Activated CD8-positive, alpha-beta memory T cell treated with anti-CD3 and anti-CD28 coated beads for 36 hours (primary cell): ENCODE data around the gene MARS1. TPM values are rescaled to one million over a fixed set of nuclear protein-coding genes. Genes with fewer than 3 reads are reported as not detected.
"Not testable (repeated sequence)": the region's sequence is repeated elsewhere in the genome, so short reads cannot be mapped to it uniquely, and the experiment has no call there.

Experiments used
- CTCF ChIA-PET: fragments of 350-600 bp; sonication (Branson Sonifier 250); formaldehyde crosslinking; loops from one replicate; lab custom pipeline; 2021; ENCODE audit warnings: antibody characterized with exemption; lab: Charles Lee
- POLR2A ChIA-PET: fragments of 350-600 bp; sonication (Branson Sonifier 250); formaldehyde crosslinking; loops from one replicate; lab custom pipeline; 2021; ENCODE audit warnings: antibody characterized with exemption; lab: Charles Lee
- total RNA-seq, 2 experiments: library from RNA; stranded (reverse); gene quantifications; one replicate each; pipeline ENCODE4 v1.2.3, GENCODE V29; 2021

MARS1 gene
- total RNA-seq, 2 experiments from 2014 or later, result 438 to 455 TPM

DNA sequence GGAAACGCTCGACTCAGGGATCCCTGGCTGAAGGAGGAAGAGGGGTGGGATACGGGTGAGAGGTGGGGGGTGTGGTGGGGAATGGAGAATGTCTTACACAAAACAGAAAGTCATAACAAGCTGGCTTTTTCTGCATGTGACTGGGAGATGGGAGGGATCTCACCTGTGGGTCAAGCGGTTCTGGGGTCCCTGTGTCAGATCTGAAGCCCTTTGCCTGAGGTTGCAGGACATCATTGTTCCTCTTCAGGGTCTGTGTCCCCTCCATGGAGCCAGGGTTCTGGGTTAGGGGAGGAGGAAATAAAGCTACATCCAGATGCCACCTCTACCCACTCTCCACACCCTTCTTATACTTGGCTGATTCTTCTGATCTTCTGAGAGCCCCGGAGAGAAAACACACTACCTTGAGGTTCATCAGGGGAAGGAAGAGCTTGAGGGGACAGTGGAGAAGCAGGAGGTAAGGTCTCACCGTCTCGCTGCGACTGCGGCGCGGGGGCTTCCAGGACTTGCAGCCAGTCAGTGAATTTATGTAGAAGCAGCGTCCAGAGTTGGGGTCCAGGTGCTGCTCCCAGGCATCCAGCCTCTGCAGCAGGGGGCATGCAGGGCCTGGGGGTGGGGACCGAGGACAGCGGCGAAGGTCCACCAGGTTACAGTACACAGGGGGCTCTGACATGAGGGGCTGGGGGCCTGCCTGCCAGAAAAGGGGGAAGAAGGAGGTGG, 10.7 kb upstream of the MARS1 start:
- ChIA-PET CTCF (interaction anchor here (0.8 to 8.5 kb wide), 9 partner anchors 9 to 264 kb away, joined by 3 to 120 read pairs (median 4); partner anchors contain the start of genes DDIT3 and GLI1), POLR2A (interaction anchor here (0.5 to 2.4 kb wide), 7 partner anchors 9 to 896 kb away, joined by 3 to 8 read pairs (median 3); partner anchors contain the start of gene DDIT3)

DNA sequence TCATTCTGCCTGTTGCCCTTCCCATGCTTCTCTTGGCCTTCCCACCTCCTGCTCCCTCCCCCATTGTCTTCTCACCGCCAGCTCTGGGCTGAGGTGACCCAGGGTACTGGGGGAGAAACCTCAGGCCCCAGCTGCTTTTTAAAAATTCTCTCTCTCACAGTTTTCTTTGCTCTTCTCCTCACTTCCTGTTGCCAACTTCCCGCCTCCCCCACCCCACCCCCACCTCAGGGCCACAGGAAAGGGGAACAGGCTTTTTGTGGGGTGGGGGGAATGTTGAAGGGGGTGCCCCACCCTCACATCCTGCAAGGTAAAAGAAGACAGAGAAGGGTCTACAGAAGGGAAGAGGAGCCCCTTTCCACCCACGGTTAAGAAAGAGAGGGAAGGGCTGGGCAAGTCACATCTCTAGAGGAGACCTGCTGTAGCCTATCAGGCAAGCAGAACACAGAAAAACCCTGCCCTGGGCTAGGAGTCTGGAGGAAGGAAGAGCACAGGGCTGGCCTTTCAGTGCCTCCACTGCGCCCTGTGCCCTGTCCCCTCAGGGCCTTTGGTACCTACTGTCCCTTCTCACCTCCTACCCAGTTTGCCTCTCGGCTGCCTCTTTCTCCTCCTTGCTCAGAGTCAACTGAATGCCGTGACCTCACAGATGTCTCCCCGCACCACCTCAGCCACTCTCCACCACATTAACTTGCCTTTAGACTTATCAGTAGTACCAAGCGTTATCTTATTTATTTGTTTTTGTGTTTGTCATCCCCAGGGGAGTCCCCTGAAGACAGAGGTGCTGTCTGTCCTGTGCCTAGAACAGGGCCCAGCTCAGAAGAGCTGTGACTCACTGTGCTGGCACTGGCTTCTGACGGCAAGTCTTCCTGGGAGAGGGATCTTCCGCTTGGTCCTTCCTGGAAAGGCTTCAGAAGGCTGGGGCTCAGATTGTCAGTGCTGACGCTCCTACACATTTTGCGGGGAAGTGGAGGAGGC, 9.9 kb upstream of the MARS1 start:
- ChIA-PET POLR2A (interaction anchor here (0.5 to 2.4 kb wide), 7 partner anchors 8 to 896 kb away, joined by 3 to 8 read pairs (median 3); partner anchors contain the start of gene DDIT3), CTCF (interaction anchor here (1.1 to 8.5 kb wide), 6 partner anchors 9 to 264 kb away, joined by 3 to 120 read pairs (median 6); partner anchors contain the start of genes DDIT3 and GLI1)

DNA sequence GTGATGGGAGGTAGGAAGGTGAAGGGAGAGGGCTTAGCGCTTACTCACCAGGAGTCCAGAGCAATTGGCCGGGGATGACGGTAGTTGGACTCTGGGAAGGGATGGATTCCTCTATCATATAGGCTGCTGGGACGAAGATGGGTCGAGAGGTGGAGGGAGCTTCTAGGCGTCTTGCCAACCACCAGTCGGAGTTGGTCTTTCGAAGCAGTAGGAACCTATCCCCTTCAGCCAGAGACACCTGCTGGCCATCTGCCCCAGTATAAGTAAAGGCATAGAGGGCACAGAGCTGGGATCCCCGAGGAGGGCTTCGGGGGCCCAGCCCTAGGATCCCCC, 8.9 kb upstream of the MARS1 start:
- ChIA-PET CTCF (interaction anchor here (1.2 to 8.5 kb wide), 2 partner anchors 18 to 104 kb away, joined by 5 to 120 read pairs; partner anchors contain the start of gene GLI1), POLR2A (interaction anchor here (0.8 kb wide), 1 partner anchor 42 kb away, joined by 3 read pairs; the partner anchor contains the start of gene DDIT3)

DNA sequence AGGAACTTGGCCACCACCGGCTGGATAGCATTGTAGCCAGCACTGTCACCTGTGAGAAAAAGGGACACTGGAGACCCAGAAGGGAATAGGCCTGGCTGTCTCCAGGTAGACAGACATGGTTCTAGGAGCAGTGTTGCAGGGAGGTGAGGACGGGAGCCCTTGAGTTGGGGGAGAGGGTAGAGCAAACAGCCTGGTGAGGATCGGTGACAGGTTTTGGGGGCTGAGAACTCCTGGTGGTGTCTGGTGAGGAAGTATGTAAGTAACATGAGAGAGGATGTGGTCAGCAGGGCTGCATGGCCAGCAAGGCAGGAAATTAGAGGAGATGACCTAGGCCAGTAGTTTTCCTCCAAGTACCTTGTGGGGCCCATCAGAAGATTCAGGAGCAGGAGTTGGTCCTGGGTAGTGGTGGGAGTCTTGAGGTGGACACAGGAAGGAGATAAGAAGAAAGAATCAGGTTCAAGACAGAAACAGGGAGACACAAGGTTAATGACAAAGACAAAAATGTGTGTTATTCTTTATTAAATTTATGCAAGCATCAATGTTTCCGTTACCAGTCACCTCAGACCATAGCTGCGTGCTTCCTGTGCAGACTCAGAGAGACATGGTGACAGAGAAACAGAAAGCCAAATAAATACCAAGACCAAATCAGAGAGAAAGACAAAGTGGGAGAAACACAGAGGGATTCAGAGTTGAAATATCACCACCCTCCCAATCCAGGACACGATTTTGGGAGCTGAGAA, 8.3 kb upstream of the MARS1 start, which contains the start of gene ARHGAP9:
Gene ARHGAP9 (minus strand): TSS at position 491 of the 740 bp plus-strand sequence. CDS start 460 bp downstream, at position 31.
- ChIA-PET POLR2A (interaction anchor here (1.2 kb wide), 1 partner anchor 40 kb away, joined by 10 read pairs; the partner anchor contains the start of gene DDIT3), CTCF (interaction anchor here (1.2 to 8.5 kb wide), 4 partner anchors 9 to 104 kb away, joined by 3 to 120 read pairs (median 6); partner anchors contain the start of gene GLI1)

DNA sequence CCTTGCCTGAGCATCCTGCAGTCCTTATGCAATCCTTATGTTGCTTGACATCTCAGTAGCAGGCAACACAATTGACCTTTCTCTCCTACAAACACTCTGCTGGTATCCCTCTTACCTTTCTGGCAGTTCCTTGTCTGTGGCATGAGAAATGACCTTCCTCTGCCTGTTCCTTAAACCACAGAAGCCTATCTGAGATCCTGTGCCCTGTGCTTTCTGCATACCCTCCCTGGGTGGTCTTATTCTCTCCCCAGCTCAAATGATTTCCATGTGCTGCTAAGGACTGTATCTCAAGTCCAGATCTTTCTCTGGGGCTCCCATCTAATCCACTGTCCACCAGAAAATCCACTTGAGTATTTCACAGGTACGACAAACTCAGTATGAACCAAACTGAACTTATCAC, 6.2 kb upstream of the MARS1 start:
- POLR2A ChIA-PET, result no interaction called here
- CTCF ChIA-PET, result interaction anchor here (1.1 to 8.5 kb wide), 2 partner anchors 21 to 29 kb away, joined by 3 to 120 read pairs; partner anchors contain the start of gene GLI1

DNA sequence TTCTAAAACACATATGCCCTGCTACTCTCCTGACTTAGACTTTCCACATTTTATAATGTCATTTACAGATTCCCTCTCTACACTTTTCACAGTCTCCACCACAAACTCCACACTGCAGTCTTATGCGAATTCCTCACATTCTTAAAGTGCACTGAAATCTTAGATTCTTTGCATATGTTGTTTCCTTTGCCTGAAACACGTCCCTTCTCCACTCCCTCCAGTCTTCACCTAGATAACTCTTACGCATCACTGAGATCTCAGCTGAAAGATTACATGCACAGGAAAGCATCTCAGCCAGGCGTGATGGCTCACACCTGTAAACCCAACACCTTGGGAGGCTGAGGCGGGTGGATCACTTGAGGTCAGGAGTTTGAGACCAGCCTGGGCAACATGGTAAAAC, 4.4 kb upstream of the MARS1 start:
- ChIA-PET CTCF (no interaction called here), POLR2A (no interaction called here)

DNA sequence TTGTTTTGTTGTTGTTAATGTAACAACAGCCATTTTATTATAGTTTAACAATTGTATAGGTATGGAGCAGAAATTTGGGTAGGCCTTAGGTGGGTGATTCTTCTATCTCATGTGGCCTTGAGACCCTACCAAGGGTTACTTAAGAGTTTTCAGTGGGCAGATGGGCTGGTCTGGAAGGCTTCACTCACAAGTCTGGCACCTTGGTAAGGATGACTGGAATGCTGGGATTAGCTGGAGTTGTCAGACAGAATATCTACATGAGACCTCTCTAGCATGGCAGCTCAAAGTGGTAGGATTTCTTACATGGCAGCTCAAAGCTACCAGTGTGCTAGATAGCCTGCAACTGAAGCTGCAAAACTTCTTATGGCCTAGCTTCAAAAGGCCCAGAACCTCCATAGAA, 2.2 kb upstream of the MARS1 start:
- POLR2A ChIA-PET, result interaction anchor here (1.7 kb wide), 1 partner anchor 9 kb away, joined by 5 read pairs; no protein-coding TSS in a partner anchor
- CTCF ChIA-PET, result interaction anchor here (1.0 to 1.3 kb wide), 2 partner anchors 9 to 27 kb away, joined by 3 read pairs; partner anchors contain the start of gene GLI1

DNA sequence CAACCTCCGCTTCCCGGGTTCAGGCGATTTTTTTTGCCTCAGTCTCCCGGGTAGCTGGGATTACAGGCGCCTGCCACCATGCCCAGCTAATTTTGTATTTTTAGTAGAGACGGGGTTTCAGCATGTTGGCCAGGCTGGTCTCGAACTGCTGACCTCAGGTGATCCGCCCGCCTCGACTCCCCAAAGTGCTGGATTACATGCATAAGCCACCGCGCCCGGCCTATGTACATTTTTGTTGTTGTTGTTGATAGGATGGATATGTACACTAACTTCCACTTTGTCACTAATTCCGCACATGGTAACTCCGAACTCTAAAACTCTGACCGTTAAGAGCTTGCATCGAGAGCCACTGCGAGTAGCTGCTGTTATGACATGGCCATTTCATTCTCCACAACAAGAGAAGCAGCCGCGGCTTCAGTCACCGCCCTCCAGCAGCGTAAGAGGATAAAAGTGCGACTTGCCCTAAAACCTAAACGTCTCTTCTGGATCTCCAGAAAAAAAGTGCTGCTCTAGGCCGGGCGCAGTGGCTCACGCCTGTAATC, 742 bp upstream of the MARS1 start:
- POLR2A ChIA-PET, result interaction anchor here (0.6 to 1.7 kb wide), 2 partner anchors 10 to 11 kb away, joined by 4 to 5 read pairs; no protein-coding TSS in a partner anchor
- CTCF ChIA-PET, result interaction anchor here (0.8 to 1.6 kb wide), 4 partner anchors 10 to 52 kb away, joined by 3 to 6 read pairs (median 4); partner anchors contain the start of genes DDIT3 and INHBC

DNA sequence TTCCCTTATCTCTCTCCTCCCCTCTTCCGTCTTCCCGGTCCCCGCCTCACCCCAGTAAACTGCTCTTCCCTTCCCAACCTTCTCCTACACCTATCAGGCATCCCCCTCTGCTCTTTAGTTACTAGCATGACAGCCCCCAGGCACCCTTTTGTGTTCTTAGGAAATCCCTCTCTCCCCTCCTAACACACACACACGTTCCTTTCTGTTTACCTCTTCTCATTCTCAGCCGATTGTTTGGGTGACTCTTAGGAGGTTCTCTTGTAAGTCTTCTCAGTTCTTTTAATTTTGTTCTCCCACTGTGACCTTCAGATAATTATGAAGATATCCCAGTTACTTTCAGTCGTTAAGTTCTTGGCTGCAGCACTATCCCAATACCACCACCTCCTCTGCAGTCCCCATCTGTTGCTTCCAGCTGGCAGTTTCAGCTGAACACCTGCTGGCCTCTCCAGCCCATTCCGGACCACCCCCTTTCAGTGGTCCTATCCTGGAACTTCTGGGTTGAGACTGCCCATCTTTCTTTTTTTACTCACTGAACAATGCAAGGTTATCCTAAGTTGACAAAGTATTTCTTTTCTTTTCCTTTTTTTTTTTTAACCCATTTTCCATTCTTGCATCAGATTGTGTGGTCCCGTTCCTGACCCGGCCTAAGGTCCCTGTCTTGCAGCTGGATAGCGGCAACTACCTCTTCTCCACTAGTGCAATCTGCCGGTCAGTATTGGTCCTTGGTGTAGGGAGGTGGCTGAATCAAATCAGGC, 711 bp downstream of the MARS1 start:
- ChIA-PET CTCF (interaction anchor here (1.0 to 1.6 kb wide), 5 partner anchors 8 to 31 kb away, joined by 3 to 4 read pairs (median 3); partner anchors contain the start of genes ARHGAP9 and DDIT3), POLR2A (interaction anchor here (0.7 to 1.8 kb wide), 3 partner anchors 14 to 35 kb away, joined by 4 to 9 read pairs (median 7); partner anchors contain the start of gene DDIT3)

DNA sequence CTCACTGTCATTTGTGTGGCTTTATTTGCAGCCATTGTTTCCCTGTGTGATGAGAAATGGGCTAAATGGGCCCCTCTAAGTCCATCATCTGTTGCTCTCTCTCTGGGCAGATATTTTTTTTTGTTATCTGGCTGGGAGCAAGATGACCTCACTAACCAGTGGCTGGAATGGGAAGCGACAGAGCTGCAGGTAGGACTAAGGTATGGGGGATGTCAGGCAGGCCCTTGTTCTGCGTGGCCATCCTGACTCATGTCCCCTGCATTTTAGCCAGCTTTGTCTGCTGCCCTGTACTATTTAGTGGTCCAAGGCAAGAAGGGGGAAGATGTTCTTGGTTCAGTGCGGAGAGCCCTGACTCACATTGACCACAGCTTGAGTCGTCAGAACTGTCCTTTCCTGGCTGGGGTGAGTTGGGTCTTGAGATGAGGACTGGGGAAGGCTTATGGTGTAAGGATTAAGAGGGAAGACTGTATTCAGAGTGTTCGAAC, 1.3 kb downstream of the MARS1 start:
- POLR2A ChIA-PET, result interaction anchor here (0.7 to 1.8 kb wide), 3 partner anchors 13 to 35 kb away, joined by 4 to 9 read pairs (median 7); partner anchors contain the start of gene DDIT3

DNA sequence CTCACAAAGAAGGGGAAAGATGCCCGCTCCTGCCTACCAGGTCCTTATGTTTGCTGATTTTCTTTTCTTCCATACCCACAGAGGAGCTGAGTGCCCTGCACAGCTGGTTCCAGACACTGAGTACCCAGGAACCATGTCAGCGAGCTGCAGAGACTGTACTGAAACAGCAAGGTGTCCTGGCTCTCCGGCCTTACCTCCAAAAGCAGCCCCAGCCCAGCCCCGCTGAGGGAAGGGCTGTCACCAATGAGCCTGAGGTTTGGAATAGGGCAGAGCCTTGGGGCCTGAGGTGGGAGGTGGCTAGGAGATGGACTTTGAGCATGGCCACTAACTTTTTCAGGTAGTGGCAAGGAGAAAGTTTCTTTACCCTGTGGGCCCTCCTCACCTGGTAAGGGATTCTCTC, 2.3 kb downstream of the MARS1 start:
- ChIA-PET CTCF (no interaction called here), POLR2A (interaction anchor here (0.9 to 1.8 kb wide), 2 partner anchors 12 to 29 kb away, joined by 3 to 9 read pairs; no protein-coding TSS in a partner anchor)

More for the DNA sequence above, 1.3 kb downstream of the MARS1 start:
- CTCF ChIA-PET, result interaction anchor here (1.0 to 1.4 kb wide), 4 partner anchors 9 to 29 kb away, joined by 3 to 4 read pairs (median 3); partner anchors contain the start of gene ARHGAP9

DNA sequence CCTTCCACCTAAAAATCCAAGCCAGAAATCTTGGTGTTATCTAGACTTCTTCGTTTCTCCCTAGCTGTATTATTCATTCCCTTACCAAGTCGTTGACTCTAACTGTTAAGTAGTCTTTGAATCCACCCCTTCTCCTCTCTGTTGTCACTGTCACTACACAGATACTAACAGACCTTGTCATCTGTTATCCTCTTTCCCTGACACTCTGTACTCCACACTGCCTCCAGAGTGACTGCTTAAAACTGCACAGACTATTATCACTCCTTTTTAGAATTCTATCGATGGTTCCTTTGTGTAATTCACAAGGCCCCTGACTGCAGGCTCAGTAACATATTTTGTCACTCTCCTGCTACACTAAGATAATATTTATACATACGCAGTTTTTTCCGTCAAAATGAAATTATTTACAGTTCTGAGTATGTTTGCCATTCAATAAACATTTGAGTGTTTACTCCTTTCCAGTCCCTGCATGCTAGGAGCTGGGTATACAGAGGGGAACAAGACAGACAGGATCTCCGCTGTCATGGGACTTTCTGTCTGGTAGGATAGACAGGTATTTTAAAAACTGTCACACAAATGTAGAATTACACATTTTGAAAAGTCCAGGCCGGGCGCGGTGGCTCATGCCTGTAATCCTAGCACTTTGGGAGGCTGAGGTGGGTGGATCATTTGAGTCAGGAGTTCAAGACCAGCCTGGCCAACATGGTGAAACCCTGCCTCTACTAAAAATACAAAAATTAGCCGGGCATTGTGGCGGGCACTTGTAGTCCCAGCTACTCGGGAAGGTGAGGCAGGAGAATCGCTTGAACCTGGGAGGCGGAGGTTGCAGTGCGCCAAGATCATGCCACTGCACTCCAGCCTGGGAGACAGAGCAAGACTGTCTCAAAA, 3.8 kb downstream of the MARS1 start:
- CTCF ChIA-PET, result interaction anchor here (0.7 to 1.5 kb wide), 2 partner anchors 29 to 111 kb away, joined by 3 read pairs; no protein-coding TSS in a partner anchor
- POLR2A ChIA-PET, result interaction anchor here (1.0 kb wide), 1 partner anchor 31 kb away, joined by 3 read pairs; the partner anchor contains the start of gene MBD6

DNA sequence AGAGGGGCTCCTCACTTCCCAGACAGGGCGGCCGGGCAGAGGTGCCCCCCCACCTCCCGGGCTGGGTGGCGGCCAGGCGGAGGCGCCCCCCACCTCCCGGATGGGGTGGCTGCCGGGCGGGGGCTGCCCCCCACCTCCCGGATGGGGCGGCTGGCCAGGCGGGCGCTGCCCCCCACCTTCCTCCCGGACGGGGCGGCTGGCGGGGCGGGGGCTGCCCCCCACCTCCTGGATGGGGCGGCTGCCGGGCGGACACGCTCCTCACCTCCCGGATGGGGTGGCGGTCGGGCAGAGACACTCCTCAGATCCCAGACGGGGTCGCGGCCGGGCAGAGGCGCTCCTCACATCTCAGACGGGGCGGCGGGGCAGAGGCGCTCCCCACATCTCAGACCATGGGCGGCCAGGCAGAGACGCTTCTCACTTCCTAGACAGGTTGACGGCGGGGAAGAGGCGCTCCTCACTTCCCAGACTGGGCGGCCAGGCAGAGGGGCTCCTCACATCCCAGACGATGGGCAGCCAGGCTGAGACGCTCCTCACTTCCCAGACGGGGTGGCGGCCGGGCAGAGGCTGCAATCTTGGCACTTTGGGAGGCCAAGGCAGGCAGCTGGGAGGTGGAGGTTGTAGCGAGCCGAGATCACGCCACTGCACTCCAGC, 7.3 kb downstream of the MARS1 start:
- CTCF ChIA-PET, POLR2A ChIA-PET: not testable (repeated sequence)

DNA sequence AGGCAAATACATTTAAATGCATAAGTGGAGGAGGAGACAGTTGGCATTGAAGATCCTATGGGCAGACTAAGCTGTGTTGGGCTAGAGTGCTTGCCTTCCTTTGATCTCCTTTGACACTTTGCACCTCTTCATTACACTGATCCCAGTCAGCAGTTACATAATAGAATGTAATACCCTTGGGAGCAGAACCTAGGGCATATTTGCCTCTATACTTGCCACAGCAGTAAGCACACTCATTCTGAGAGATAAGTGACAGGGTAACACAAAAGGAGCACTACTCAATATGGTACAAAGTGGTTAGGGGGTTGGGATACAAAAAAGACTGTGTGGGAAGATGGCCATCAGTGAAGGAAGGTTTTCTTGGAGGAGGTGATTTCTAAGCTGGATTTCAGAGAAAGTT, 9.0 kb downstream of the MARS1 start:
- ChIA-PET CTCF (interaction anchor here (0.7 to 1.4 kb wide), 3 partner anchors 22 to 255 kb away, joined by 3 read pairs; no protein-coding TSS in a partner anchor), POLR2A (interaction anchor here (0.5 kb wide), 1 partner anchor 17 kb away, joined by 3 read pairs; no protein-coding TSS in a partner anchor)
